Upper lobe of left lung (tissue), 6 donors: ENCODE measurements around the gene TBC1D8B. TPM values are rescaled to one million over a fixed set of nuclear protein-coding genes. Genes with fewer than 3 reads are reported as not detected.

Experiments used
- ATAC-seq, 2 donors: fragments of 200-7000 bp; cut with Tn5 transposase; one replicate each; pipeline ENCODE4 v1.9.1; 2022; ENCODE audit warnings: mild to moderate bottlenecking in 2 of 2, moderate library complexity in 2 of 2; ENCODE audit not compliant: low FRiP score in 2 of 2
- DNase-seq, 2 donors: peaks; one replicate each; pipeline ENCODE4 v3.0.0-alpha.2; 2019 to 2020
- H3K27ac ChIP-seq, 4 donors: fragments of 200-600 bp; sonication (generic); one replicate each; pipeline ENCODE4 v1.5.1; 2016 to 2019
- H3K27me3 ChIP-seq, 4 donors: fragments of 200-600 bp; sonication (generic); one replicate each; pipeline ENCODE4 v1.5.1; 2017 to 2019
- H3K36me3 ChIP-seq, 4 donors: fragments of 200-600 bp; sonication (generic); one replicate each; pipeline ENCODE4 v1.5.1; 2016 to 2019
- H3K4me1 ChIP-seq, 4 donors: fragments of 200-600 bp; sonication (generic); one replicate each; pipeline ENCODE4 v1.5.1; 2018 to 2019
- H3K4me3 ChIP-seq, 4 donors: fragments of 200-600 bp; sonication (generic); one replicate each; pipeline ENCODE4 v1.5.1; 2017 to 2019; ENCODE audit warnings: mild to moderate bottlenecking in 2 of 4, moderate library complexity in 1 of 4
- H3K9me3 ChIP-seq, 4 donors: fragments of 200-600 bp; sonication (generic); one replicate each; pipeline ENCODE4 v1.5.1; 2018 to 2019
- CTCF ChIP-seq, 6 experiments: fragments of 450-650 bp in 4 of 6; fragments of 200-600 bp in 2 of 6; sonication (generic) in 2 of 6; IDR thresholded peaks; one replicate each; pipeline ENCODE4 v1.5.1; 2016 to 2019; ENCODE audit warnings: antibody characterized with exemption in 6 of 6
- EP300 ChIP-seq, 4 donors: sonication (generic); formaldehyde crosslinking; IDR thresholded peaks; one replicate each; pipeline ENCODE4 v1.5.1; 2017; ENCODE audit warnings: antibody characterized with exemption in 4 of 4, control low read depth in 2 of 4
- POLR2A ChIP-seq, 4 donors: fragments of 450-650 bp; IDR thresholded peaks; one replicate each; pipeline ENCODE4 v1.5.1; 2016 to 2017; ENCODE audit warnings: antibody characterized with exemption in 4 of 4, mild to moderate bottlenecking in 2 of 4
- POLR2AphosphoS5 ChIP-seq, 2 donors: sonication (generic); formaldehyde crosslinking; IDR thresholded peaks; one replicate each; pipeline ENCODE4 v1.5.1; 2017; ENCODE audit warnings: antibody characterized with exemption in 2 of 2
- WGBS, 2 donors: methylation state at CpG; one replicate each; pipeline ENCODE4 v1.1.5; 2017 to 2018; 5-methylcytosine and 5-hydroxymethylcytosine counted together
- total RNA-seq, 6 donors: library from RNA; depleted of rRNA in 4 of 6; stranded (reverse); fragments of >200 nt in 4 of 6; gene quantifications; one replicate each; pipeline versions ENCODE4 v1.1.0 to v1.2.1, GENCODE V29; 2016 to 2021
- donor health status: DM: no; HTN: no; CAD: no; lungs with moderate emphysema.
- donor health status: DM: no; HTN: yes; CAD: no; lungs with severe emphysema.

TBC1D8B gene
- total RNA-seq, 6 donors from 2014 or later: 4.4 to 13.3 (median 6.0) TPM

DNA sequence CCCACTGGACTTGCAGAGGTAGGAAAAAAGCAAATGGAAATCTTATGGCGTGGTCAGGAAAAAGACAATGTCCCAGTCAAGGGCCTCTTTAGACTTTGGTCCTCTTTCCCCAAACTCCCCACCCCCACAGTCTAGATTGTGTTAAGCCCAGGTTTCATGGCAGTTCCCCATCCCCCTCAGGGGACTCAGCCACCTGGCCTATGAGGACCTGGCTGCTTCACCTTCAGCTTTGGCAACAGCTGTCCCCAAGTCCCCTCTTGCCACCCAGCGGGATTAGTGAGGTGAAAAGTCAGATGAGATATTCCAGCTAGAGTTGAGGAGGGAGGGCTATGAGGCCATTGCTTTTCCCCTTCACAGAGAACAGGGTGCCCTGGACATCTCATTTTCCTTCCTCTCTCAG, 100.2 kb downstream of the TBC1D8B start:
- 72 to 80% methylated on average over 2 of the region's 2 CpGs for WGBS, 2 donors
- ATAC-seq: no peak
- H3K27me3 ChIP-seq: no peaks in the 10 kb centered on the region

GRCh38 chrX:106903291-106903824, 100.9 kb downstream of the TBC1D8B start, which contains the start of gene RIPPLY1:
Gene RIPPLY1, minus strand, starts transcription at chrX:106903341. Its CDS starts 54 bp downstream, at chrX:106903287.
- no peaks in the 10 kb centered on the region for H3K36me3 ChIP-seq
- DNase-seq: no peak
- no peak for TF ChIP-seq EP300 (IDR thresholded peaks at IDR 0.05)
- TF ChIP-seq CTCF (IDR thresholded peaks at IDR 0.05): no peak
- TF ChIP-seq POLR2A (IDR thresholded peaks at IDR 0.05): no peak
- TF ChIP-seq POLR2AphosphoS5 (IDR thresholded peaks at IDR 0.05): no peak
- H3K27me3 ChIP-seq: no peaks in the 10 kb centered on the region
- 86 to 90% methylated on average over 1 of the region's 1 CpG for WGBS, 2 donors
- H3K9me3 ChIP-seq: no peaks in the 10 kb centered on the region
- no peaks in the 10 kb centered on the region for H3K4me1 ChIP-seq
- H3K4me3 ChIP-seq: no peak within 1 kb of the TSS
- H3K27ac ChIP-seq: no peak within 1 kb of the TSS
- no peak for ATAC-seq

More for the DNA sequence above, 100.2 kb downstream of the TBC1D8B start:
- Histone ChIP-seq H3K27ac (no peak overlapping the region), H3K9me3 (no peaks in the 10 kb centered on the region), H3K4me1 (no peaks in the 10 kb centered on the region), H3K4me3 (no peak overlapping the region), H3K36me3 (no peaks in the 10 kb centered on the region)
- DNase-seq: no peak
- TF ChIP-seq CTCF (IDR thresholded peaks at IDR 0.05) (no peak), EP300 (IDR thresholded peaks at IDR 0.05) (no peak), POLR2A (IDR thresholded peaks at IDR 0.05) (no peak), POLR2AphosphoS5 (IDR thresholded peaks at IDR 0.05) (no peak)

DNA sequence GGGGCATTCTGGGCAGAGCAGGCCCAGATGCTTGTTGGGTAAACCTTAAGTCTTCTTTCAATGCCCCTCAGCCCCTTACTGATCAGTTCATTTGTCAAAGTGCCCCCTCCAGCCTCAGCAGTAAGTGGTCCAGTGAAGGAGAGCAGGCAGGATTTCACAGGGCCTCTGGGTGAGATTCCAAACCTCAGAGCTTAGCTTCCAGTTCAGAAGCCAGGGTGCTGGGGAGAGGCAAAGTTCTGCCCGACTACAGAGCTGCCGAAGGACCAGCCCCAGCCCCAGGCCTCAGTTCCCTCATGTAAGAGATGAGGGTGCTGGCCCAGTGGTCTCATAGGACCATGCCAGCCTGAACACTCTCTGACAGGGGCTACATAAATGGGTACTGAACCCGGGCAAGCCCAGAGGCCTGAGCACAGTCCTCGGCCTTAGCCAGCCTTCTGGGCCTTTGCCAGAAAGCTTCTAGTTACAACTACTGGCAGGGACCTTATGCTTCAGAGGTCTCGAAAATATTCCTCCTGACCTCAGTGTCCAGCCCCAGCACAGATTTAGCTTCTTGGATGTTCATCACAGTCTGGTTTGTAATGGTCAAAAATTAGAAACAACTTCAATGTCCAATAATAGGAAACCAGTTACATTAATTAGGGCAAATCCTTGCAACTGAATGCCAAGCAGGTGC, 101.5 kb downstream of the TBC1D8B start:
- no peak for DNase-seq
- TF ChIP-seq CTCF (IDR thresholded peaks at IDR 0.05) (no peak), POLR2A (IDR thresholded peaks at IDR 0.05) (no peak)
- Histone ChIP-seq H3K27me3 (no peaks in the 10 kb centered on the region), H3K9me3 (no peaks in the 10 kb centered on the region), H3K4me3 (no peak overlapping the region), H3K27ac (no peak overlapping the region), H3K36me3 (no peaks in the 10 kb centered on the region), H3K4me1 (no peaks in the 10 kb centered on the region)
- ATAC-seq: no peak
- 75% methylated on average over 5 of the region's 5 CpGs; no CpG with 5 or more reads in 1 of the 2 donors for WGBS, 2 donors

DNA sequence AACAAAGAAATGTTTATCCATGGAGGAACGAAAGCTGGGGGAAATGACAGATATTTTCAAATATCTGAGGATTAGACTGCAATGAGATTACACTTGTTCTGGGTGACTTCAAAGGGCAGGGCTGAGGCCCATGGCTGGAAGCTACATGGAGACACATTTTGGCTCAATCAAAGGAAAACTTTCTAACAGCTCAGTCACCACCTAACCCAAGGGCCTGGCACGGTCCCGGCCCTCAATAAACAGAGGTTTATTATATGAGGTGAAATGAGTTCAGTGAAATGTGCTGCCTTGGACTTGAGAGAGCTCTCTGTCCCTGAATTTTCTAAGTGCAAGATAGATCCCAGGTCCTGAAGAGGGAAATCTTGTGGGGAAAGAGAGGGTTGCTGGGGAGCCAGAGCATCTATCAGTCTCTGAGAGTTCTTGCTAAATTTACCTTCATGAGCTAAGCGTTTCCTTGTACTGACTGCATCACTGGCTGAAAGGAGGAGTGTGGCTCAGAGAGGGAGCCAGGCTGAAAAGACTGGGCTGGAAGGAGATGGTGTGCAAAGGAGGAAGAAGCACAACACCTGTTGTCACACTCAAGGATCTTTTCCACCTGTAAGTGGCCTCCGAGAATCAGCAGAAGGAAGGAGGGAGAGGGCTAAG, 102.7 kb downstream of the TBC1D8B start:
- Histone ChIP-seq H3K36me3 (no peaks in the 10 kb centered on the region), H3K27me3 (no peaks in the 10 kb centered on the region), H3K4me3 (no peak overlapping the region), H3K27ac (no peak overlapping the region), H3K4me1 (no peaks in the 10 kb centered on the region), H3K9me3 (no peaks in the 10 kb centered on the region)
- ATAC-seq: no peak
- WGBS, 2 donors: 80 to 84% methylated on average over 4 to 5 of the region's 5 CpGs
- DNase-seq: no peak
- TF ChIP-seq EP300 (IDR thresholded peaks at IDR 0.05) (no peak), CTCF (IDR thresholded peaks at IDR 0.05) (no peak), POLR2AphosphoS5 (IDR thresholded peaks at IDR 0.05) (no peak), POLR2A (IDR thresholded peaks at IDR 0.05) (no peak)
